OCI-LY7 (cell line): Measurements from ENCODE around the gene SMIM12. TPM values are rescaled to one million over a fixed set of nuclear protein-coding genes. Genes with fewer than 3 reads are reported as not detected.

Experiments
- BruUV-seq: library from RNA; stranded (reverse); fragments of 400-500 nt; replicated peaks from 2 replicates; lab custom pipeline; 2021; lab: Mats Ljungman, UMichigan
- CTCF ChIA-PET: fragments of 300-600 bp; sonication (Branson Sonifier 250); formaldehyde crosslinking; loops from one replicate; lab custom pipeline; 2022; ENCODE audit warnings: antibody characterized with exemption; ENCODE audit not compliant: unreplicated experiment; lab: Charles Lee
- POLR2A ChIA-PET: fragments of 300-600 bp; sonication (Branson Sonifier 250); formaldehyde crosslinking; loops from one replicate; lab custom pipeline; 2022; ENCODE audit warnings: antibody characterized with exemption; lab: Charles Lee
- DNase-seq: peaks from one replicate; pipeline ENCODE4 v3.0.0-alpha.2; 2015; ENCODE audit warnings: low spot score
- H2AFZ ChIP-seq: fragments of 200-600 bp; sonication (generic), shearing (Covaris generic); 2 replicates; pipeline ENCODE4 v1.6.1; 2014; ENCODE audit warnings: mild to moderate bottlenecking, antibody characterized with exemption, low read length, moderate library complexity
- H3K27ac ChIP-seq: fragments of 200-600 bp; sonication (generic); 2 replicates; pipeline ENCODE4 v1.5.1; 2014; ENCODE audit warnings: mixed run types, low read depth, mild to moderate bottlenecking, moderate library complexity, low read length, inconsistent platforms; ENCODE audit not compliant: poor library complexity, severe bottlenecking
- H3K36me3 ChIP-seq: fragments of 200-600 bp; sonication (generic); 2 replicates; pipeline ENCODE4 v1.6.1; 2014; ENCODE audit warnings: mild to moderate bottlenecking, antibody characterized with exemption, low read length, moderate library complexity, mixed read lengths; ENCODE audit not compliant: insufficient read depth
- H3K4me1 ChIP-seq: fragments of 200-600 bp; sonication (generic); 2 replicates; pipeline ENCODE4 v1.5.1; 2014; ENCODE audit warnings: mild to moderate bottlenecking, low read length; ENCODE audit not compliant: insufficient read depth, poor library complexity, severe bottlenecking
- H3K4me2 ChIP-seq: fragments of 200-600 bp; sonication (generic); 2 replicates; pipeline ENCODE4 v1.6.1; 2014; ENCODE audit warnings: mild to moderate bottlenecking, low read length
- H3K4me3 ChIP-seq: fragments of 200-600 bp; sonication (generic); 2 replicates; pipeline ENCODE4 v1.5.1; 2014; ENCODE audit warnings: mild to moderate bottlenecking, low read depth, low read length; ENCODE audit not compliant: poor library complexity, severe bottlenecking
- H3K79me2 ChIP-seq: fragments of 200-600 bp; sonication (generic); 2 replicates; pipeline ENCODE4 v1.6.1; 2016; ENCODE audit warnings: low read depth, mild to moderate bottlenecking, low read length, moderate library complexity, mixed read lengths; ENCODE audit not compliant: insufficient read depth
- H3K9me2 ChIP-seq: fragments of 200-600 bp; sonication (generic); 2 replicates; pipeline ENCODE4 v1.6.1; 2016; ENCODE audit warnings: mild to moderate bottlenecking, low read length, mixed read lengths; ENCODE audit not compliant: insufficient read depth
- H3K9me3 ChIP-seq: fragments of 200-600 bp; sonication (generic); 2 replicates; pipeline ENCODE4 v1.6.1; 2014; ENCODE audit warnings: mild to moderate bottlenecking, mixed run types, low read length, mixed read lengths
- H4K20me1 ChIP-seq: fragments of 200-600 bp; sonication (generic); 2 replicates; pipeline ENCODE4 v1.6.1; 2014; ENCODE audit warnings: mild to moderate bottlenecking, antibody characterized with exemption, low read length, moderate library complexity, mixed read lengths; ENCODE audit not compliant: insufficient read depth
- CTCF ChIP-seq: fragments of 200-600 bp; sonication (generic); conservative IDR thresholded peaks from 2 replicates; pipeline ENCODE4 v1.5.1; 2014; ENCODE audit warnings: mild to moderate bottlenecking, antibody characterized with exemption, low read length, moderate library complexity, mixed read lengths
- EZH2phosphoT487 ChIP-seq: fragments of 200-600 bp; sonication (generic); IDR thresholded peaks from 2 replicates; pipeline ENCODE4 v1.6.1; 2018; ENCODE audit warnings: low read depth, borderline replicate concordance, mild to moderate bottlenecking, mixed run types, antibody characterized with exemption, low read length, moderate library complexity, mixed read lengths
- intact Hi-C: fragments of 100-400 bp; cut with micrococcal nuclease; formaldehyde crosslinking; loops from one replicate; pipeline ENCODE4 v1.10.0; 2022; ENCODE audit not compliant: unreplicated experiment
- total RNA-seq, 2 experiments: library from RNA; depleted of rRNA in 1 of 2; stranded (reverse); fragments of >200 nt in 1 of 2; shearing (Covaris generic) in 1 of 2; gene quantifications; 2 replicates each; pipeline ENCODE4 v1.2.3, GENCODE V29; 2014 to 2022

The SMIM12 gene
- total RNA-seq, 2 experiments from 2014 or later = 36.3 to 41.2 TPM

GRCh38 chr1:34831721-34832246, 27.8 kb downstream of the SMIM12 start:
- no peaks in the 10 kb centered on the region for H3K9me3 ChIP-seq

GRCh38 chr1:34829250-34829649, 30.3 kb downstream of the SMIM12 start:
- TF ChIP-seq CTCF (no peak), EZH2phosphoT487 (no peak)
- no peak overlapping the region for H3K27ac ChIP-seq
- H3K4me2 ChIP-seq = no peak overlapping the region
- H3K36me3 ChIP-seq = no peaks in the 10 kb centered on the region
- ChIA-PET CTCF (no interaction called here), POLR2A (no interaction called here)
- no peaks in the 10 kb centered on the region for H3K4me1 ChIP-seq
- intact Hi-C loops = no loop called here
- H3K9me3 ChIP-seq = no peaks in the 10 kb centered on the region
- no TSS peak for BruUV-seq
- H2AFZ ChIP-seq = no peak overlapping the region
- H4K20me1 ChIP-seq = no peaks in the 10 kb centered on the region
- H3K79me2 ChIP-seq = no peaks in the 10 kb centered on the region
- DNase-seq = no peak
- H3K4me3 ChIP-seq = no peak overlapping the region
- no peaks in the 10 kb centered on the region for H3K9me2 ChIP-seq

More at GRCh38 chr1:34831721-34832246, 27.8 kb downstream of the SMIM12 start:
- H3K36me3 ChIP-seq = no peaks in the 10 kb centered on the region
- H3K27ac ChIP-seq = no peak overlapping the region
- no peaks in the 10 kb centered on the region for H3K4me1 ChIP-seq
- H3K4me2 ChIP-seq = no peak overlapping the region
- no peaks in the 10 kb centered on the region for H3K9me2 ChIP-seq
- H4K20me1 ChIP-seq = no peaks in the 10 kb centered on the region
- no peak overlapping the region for H2AFZ ChIP-seq
- intact Hi-C loops = no loop called here
- no peak for DNase-seq
- TF ChIP-seq CTCF (no peak), EZH2phosphoT487 (no peak)
- no peak overlapping the region for H3K4me3 ChIP-seq
- CTCF ChIA-PET = no interaction called here
- POLR2A ChIA-PET = no interaction called here
- BruUV-seq = no TSS peak
- H3K79me2 ChIP-seq = no peaks in the 10 kb centered on the region

- TF ChIP-seq CTCF (no peak), EZH2phosphoT487 (no peak)
- Histone ChIP-seq H3K4me1 (no peaks in the 10 kb centered on the region), H3K79me2 (no peaks in the 10 kb centered on the region), H3K9me2 (no peaks in the 10 kb centered on the region), H3K27ac (no peak overlapping the region), H3K4me3 (no peak overlapping the region), H4K20me1 (no peaks in the 10 kb centered on the region), H3K36me3 (no peaks in the 10 kb centered on the region), H3K9me3 (no peaks in the 10 kb centered on the region), H2AFZ (no peak overlapping the region), H3K4me2 (no peak overlapping the region)
- no TSS peak for BruUV-seq
- POLR2A ChIA-PET = no interaction called here
- DNase-seq = no peak
- intact Hi-C loops = no loop called here
- CTCF ChIA-PET = no interaction called here
Observed at GRCh38 chr1:34828611-34829010, 30.9 kb downstream of the SMIM12 start.
